GM23248 (cell line): Measurements from ENCODE around the gene KRTAP10-11.

ENCODE experiments used
- EZH2 ChIP-seq: fragments of 200-600 bp; sonication (generic); IDR thresholded peaks from 2 replicates; pipeline ENCODE4 v1.6.1; 2018; ENCODE audit warnings: antibody characterized with exemption, mild to moderate bottlenecking; ENCODE audit not compliant: insufficient read depth, poor library complexity, severe bottlenecking
- EZH2phosphoT487 ChIP-seq: fragments of 200-600 bp; sonication (generic); IDR thresholded peaks from 2 replicates; pipeline ENCODE4 v1.6.1; 2018; ENCODE audit warnings: antibody characterized with exemption, moderate library complexity, mild to moderate bottlenecking, low read depth; ENCODE audit not compliant: insufficient read depth

DNA sequence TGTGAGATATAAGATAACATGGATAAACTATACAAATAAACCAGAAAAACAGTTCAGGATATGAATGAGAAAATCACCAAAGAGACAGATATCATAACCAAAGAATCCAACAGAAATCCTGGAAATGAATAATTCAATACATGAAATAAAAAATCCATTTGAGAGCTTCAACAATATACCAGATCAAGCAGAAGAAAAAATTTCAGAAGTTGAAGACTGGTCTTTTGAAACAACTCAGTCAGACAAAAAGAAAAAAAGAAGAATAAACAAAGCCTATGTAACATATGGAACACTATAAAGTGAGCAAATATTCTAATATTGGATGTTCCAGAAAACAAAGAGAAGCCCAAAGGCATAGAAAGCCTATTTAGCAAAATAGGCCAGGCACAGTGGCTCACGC lies 25.7 kb downstream of the KRTAP10-11 start:
- TF ChIP-seq EZH2 (no peak), EZH2phosphoT487 (no peak)
